SK-N-MC (cell line): Measurements from ENCODE around the gene PREX1.

ENCODE experiments used
- DNase-seq: peaks from one replicate; pipeline ENCODE4 v3.0.0-alpha.2; 2011; ENCODE audit warnings: low read depth, low spot score
- H3K27ac ChIP-seq: fragments of 200-600 bp; sonication (generic); 2 replicates; pipeline ENCODE4 v1.5.1; 2016; ENCODE audit warnings: mixed run types
- H3K36me3 ChIP-seq: fragments of 200-600 bp; sonication (generic); 2 replicates; pipeline ENCODE4 v1.6.1; 2017; ENCODE audit warnings: antibody characterized with exemption, low read length, mixed read lengths; ENCODE audit not compliant: insufficient read depth
- H3K4me3 ChIP-seq: fragments of 200-600 bp; sonication (generic); 2 replicates; pipeline ENCODE4 v1.5.1; 2016
- H3K9ac ChIP-seq: fragments of 200-600 bp; sonication (generic); 2 replicates; pipeline ENCODE4 v1.8.0; 2017; ENCODE audit warnings: mixed run types, mixed read lengths; ENCODE audit not compliant: insufficient read length
- H3K9me3 ChIP-seq: fragments of 200-600 bp; sonication (generic); 2 replicates; pipeline ENCODE4 v1.6.1; 2017; ENCODE audit warnings: low read depth, mild to moderate bottlenecking, antibody characterized with exemption, low read length, moderate library complexity, mixed read lengths
- EZH2 ChIP-seq: fragments of 200-600 bp; sonication (generic); IDR thresholded peaks from one replicate; pipeline ENCODE4 v1.6.1; 2017; ENCODE audit warnings: antibody characterized with exemption
- FOXP2 ChIP-seq: optimal IDR thresholded peaks from 2 replicates; pipeline ENCODE3; 2011; ENCODE audit warnings: mild to moderate bottlenecking, moderate library complexity; ENCODE audit not compliant: insufficient read depth; ENCODE audit errors: extremely low read length, control extremely low read depth
- POLR2AphosphoS5 ChIP-seq: IDR thresholded peaks from 2 replicates; pipeline ENCODE4 v1.6.1; 2012; ENCODE audit warnings: mild to moderate bottlenecking, low read depth, low read length, borderline replicate concordance

Gene PREX1

GRCh38 chr20:48652961-48653705 is 174.7 kb downstream of the PREX1 start:
- H3K9me3 ChIP-seq: no peaks in the 10 kb centered on the region
- H3K27ac ChIP-seq: no peak overlapping the region
- DNase-seq: no peak
- TF ChIP-seq FOXP2: no peak
- no peak for TF ChIP-seq EZH2
- H3K9ac ChIP-seq: no peak overlapping the region
- peaks cover 96% of the 10 kb centered on the region for H3K36me3 ChIP-seq
- H3K4me3 ChIP-seq: no peak overlapping the region

- Histone ChIP-seq H3K4me3 (no peak overlapping the region), H3K9ac (no peak overlapping the region), H3K9me3 (no peaks in the 10 kb centered on the region), H3K27ac (no peak overlapping the region), H3K36me3 (peaks cover 95% of the 10 kb centered on the region)
- DNase-seq: no peak
- no peak for TF ChIP-seq POLR2AphosphoS5
- TF ChIP-seq EZH2: no peak
- no peak for TF ChIP-seq FOXP2
Measured at GRCh38 chr20:48651960-48652359, 175.8 kb downstream of the PREX1 start.

GRCh38 chr20:48651271-48651670 is 176.5 kb downstream of the PREX1 start:
- TF ChIP-seq POLR2AphosphoS5: no peak
- no peak for TF ChIP-seq FOXP2
- TF ChIP-seq EZH2: no peak
- DNase-seq: no peak
- H3K9ac ChIP-seq: no peak overlapping the region
- no peak overlapping the region for H3K4me3 ChIP-seq
- H3K9me3 ChIP-seq: no peaks in the 10 kb centered on the region
- H3K27ac ChIP-seq: no peak overlapping the region
- peaks cover 95% of the 10 kb centered on the region for H3K36me3 ChIP-seq

DNA sequence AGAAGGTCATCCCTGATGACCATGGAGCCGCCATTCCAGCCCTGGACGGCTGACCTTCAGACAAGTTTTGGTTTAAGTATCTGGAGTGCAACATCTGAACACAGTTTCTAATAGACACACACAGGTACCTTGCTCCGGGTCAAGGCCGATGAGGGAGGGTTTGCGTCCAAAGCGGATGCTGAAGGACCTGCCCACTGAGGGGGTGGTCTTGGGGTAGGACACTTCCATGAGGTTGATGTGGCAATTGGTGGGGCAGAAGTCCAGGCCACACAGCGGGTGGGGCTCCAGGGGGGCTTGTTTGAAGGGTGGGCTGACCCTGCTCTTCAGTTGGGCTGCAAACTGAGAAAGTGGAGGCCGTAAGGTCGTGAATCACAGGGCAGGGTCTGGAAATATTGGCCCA is 177.9 kb downstream of the PREX1 start:
- H3K27ac ChIP-seq: no peak overlapping the region
- DNase-seq: no peak
- H3K4me3 ChIP-seq: no peak overlapping the region
- no peaks in the 10 kb centered on the region for H3K9me3 ChIP-seq
- H3K9ac ChIP-seq: no peak overlapping the region
- H3K36me3 ChIP-seq: peaks cover 95% of the 10 kb centered on the region
- TF ChIP-seq FOXP2 (no peak), POLR2AphosphoS5 (no peak), EZH2 (no peak)

DNA sequence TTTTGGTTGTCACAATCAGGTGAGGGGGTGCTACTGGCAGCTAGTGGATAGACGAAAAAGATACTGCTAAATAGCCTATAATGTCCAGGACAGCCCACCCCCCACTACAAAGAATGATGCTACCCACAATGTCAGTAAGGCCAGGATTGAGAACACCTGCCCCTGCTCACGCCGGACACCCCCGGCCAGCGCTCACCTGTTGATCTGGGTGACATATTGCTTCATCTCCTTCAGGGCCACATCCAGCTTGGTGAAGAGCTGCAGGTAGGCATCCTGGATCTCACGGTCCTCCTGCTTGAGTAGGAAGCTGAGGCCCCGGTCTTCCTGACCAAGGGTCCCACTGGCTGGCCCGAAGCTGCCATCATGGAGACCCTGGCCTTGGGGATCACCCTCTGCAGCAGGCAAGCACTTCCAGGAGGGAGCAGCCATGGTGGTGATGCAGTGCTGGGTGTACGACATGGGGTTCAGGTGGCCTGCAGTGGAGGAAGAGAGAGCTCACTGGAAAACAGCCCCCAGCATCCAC is 178.6 kb downstream of the PREX1 start:
- DNase-seq: no peak
- H3K27ac ChIP-seq: no peak overlapping the region
- TF ChIP-seq FOXP2: no peak
- TF ChIP-seq EZH2: no peak
- no peak for TF ChIP-seq POLR2AphosphoS5
- H3K9ac ChIP-seq: no peak overlapping the region
- no peak overlapping the region for H3K4me3 ChIP-seq
- H3K36me3 ChIP-seq: peaks cover 95% of the 10 kb centered on the region
- no peaks in the 10 kb centered on the region for H3K9me3 ChIP-seq

DNA sequence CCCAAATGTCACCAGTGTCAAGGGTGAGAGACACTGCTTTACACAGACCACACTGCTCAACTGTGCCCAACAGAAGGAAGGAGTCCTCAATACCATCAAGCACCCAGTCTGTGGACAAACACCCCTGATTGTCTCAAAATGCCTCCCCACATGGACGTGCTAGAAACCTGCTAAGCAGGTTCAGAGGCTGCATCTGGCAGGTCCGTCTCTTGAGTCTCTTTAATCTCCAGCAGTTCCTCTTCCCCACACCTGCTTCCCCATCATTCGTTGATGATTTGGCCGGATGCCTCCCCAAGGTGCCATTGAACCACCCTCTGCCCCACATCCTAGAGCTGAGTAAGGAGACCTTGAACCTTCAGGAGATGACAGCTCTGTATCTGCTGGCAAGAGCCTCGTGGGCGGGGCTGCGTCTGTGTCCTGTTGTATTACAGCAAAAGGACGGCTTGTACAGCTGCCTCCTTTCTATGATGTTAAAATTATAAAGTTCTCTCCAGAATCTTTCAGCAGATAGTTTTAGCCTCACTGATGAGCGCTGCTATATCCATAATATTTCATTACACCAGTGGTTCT is 179.2 kb downstream of the PREX1 start:
- H3K9ac ChIP-seq: no peak overlapping the region
- no peak for DNase-seq
- TF ChIP-seq EZH2: no peak
- no peak for TF ChIP-seq FOXP2
- no peak for TF ChIP-seq POLR2AphosphoS5
- H3K4me3 ChIP-seq: no peak overlapping the region
- H3K27ac ChIP-seq: no peak overlapping the region
- no peaks in the 10 kb centered on the region for H3K9me3 ChIP-seq
- H3K36me3 ChIP-seq: peaks cover 95% of the 10 kb centered on the region

- Histone ChIP-seq H3K9ac (no peak overlapping the region), H3K36me3 (peaks cover 93% of the 10 kb centered on the region), H3K4me3 (no peak overlapping the region), H3K27ac (no peak overlapping the region), H3K9me3 (no peaks in the 10 kb centered on the region)
- no peak for DNase-seq
- TF ChIP-seq POLR2AphosphoS5 (no peak), FOXP2 (no peak), EZH2 (no peak)
Measured at GRCh38 chr20:48647858-48648257, 179.9 kb downstream of the PREX1 start.

DNA sequence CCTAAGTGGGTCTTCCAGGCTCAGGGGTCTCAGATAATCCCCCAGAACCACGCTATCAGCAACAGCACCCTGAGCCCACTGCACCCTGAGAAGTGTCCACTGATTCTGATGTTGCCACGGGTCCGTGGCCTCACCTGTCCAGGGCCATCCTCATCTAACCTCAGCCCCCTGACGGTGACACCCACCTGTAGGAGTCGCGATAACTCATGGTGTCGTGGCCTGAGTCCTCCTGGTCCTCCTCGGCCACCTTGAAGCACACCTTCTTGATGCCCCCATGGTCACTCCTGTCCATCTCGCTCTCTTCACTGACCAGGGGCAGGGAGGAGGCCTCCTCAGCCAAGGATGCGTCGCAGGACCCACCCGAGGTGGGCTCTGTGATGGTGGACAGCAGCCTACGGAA is 182.1 kb downstream of the PREX1 start:
- Histone ChIP-seq H3K4me3 (no peak overlapping the region), H3K36me3 (peaks cover 92% of the 10 kb centered on the region)
- TF ChIP-seq POLR2AphosphoS5: no peak
- no peak for TF ChIP-seq FOXP2
- no peak for TF ChIP-seq EZH2

More for the DNA sequence above, 182.1 kb downstream of the PREX1 start:
- H3K9me3 ChIP-seq: no peaks in the 10 kb centered on the region
- no peak overlapping the region for H3K9ac ChIP-seq
- DNase-seq: no peak
- no peak overlapping the region for H3K27ac ChIP-seq
